Peyer's patch (tissue), 4 donors: ENCODE measurements around the gene LINGO1.

Experiments
- CTCF ChIP-seq, 6 experiments: fragments of 450-650 bp in 4 of 6; fragments of 200-600 bp in 2 of 6; sonication (generic) in 1 of 6; IDR thresholded peaks; one replicate each; pipeline ENCODE4 v1.5.1; 2017 to 2019; ENCODE audit warnings: antibody characterized with exemption in 6 of 6, mild to moderate bottlenecking in 3 of 6, moderate library complexity in 1 of 6
- POLR2A ChIP-seq, 2 donors: fragments of 450-650 bp; IDR thresholded peaks; one replicate each; pipeline ENCODE4 v1.5.1; 2017; ENCODE audit warnings: antibody characterized with exemption in 2 of 2, mild to moderate bottlenecking in 2 of 2, moderate library complexity in 2 of 2

GRCh38 chr15:77631745-77632533 lies 773 bp downstream of the LINGO1 start:
- TF ChIP-seq CTCF (IDR thresholded peaks at IDR 0.05) (no peak), POLR2A (IDR thresholded peaks at IDR 0.05) (no peak)
